DOHH2 (cell line): ENCODE results near the gene LRRTM4.

ENCODE experiments used
- CTCF ChIP-seq: fragments of 200-600 bp; sonication (generic); IDR thresholded peaks from one replicate; pipeline ENCODE4 v1.5.1; 2014; ENCODE audit warnings: antibody characterized with exemption, mild to moderate bottlenecking, low read depth, low read length; ENCODE audit not compliant: poor library complexity, severe bottlenecking
- EZH2phosphoT487 ChIP-seq: fragments of 200-600 bp; sonication (generic); IDR thresholded peaks from 2 replicates; pipeline ENCODE4 v1.6.1; 2017; ENCODE audit warnings: borderline replicate concordance, mild to moderate bottlenecking, antibody characterized with exemption, low read length, moderate library complexity, mixed read lengths

- TF ChIP-seq CTCF (no peak), EZH2phosphoT487 (no peak)
Measured at GRCh38 chr2:77395011-77395410, 127.2 kb downstream of the LRRTM4 start.
